K562 (cell line): ENCODE data around the gene BIRC5. TPM values are rescaled to one million over a fixed set of nuclear protein-coding genes. Genes with fewer than 3 reads are reported as not detected.

ENCODE experiments used
- CHAMP1 ChIP-seq: fragments of 450-650 bp; IDR thresholded peaks from 2 replicates; pipeline ENCODE4 v1.6.1; 2016; ENCODE audit warnings: mild to moderate bottlenecking
- CHD1 ChIP-seq: fragments of 200-600 bp; sonication (generic); IDR thresholded peaks from one replicate; pipeline ENCODE4 v1.6.1; 2012; ENCODE audit warnings: mild to moderate bottlenecking, moderate library complexity, low read length, inconsistent platforms
- HDGF ChIP-seq: fragments of 450-650 bp; IDR thresholded peaks from 2 replicates; pipeline ENCODE4 v1.6.1; 2016
- JUNB ChIP-seq: fragments of 450-650 bp; formaldehyde crosslinking; conservative IDR thresholded peaks from 2 replicates; pipeline ENCODE4 v1.4.0; 2020; ENCODE audit warnings: mild to moderate bottlenecking
- MAFF ChIP-seq: IDR thresholded peaks from 2 replicates; pipeline ENCODE4 v1.6.1; 2012; ENCODE audit warnings: low read length, improper control_type of control experiment
- MAZ ChIP-seq, 2 experiments: fragments of 450-650 bp in 1 of 2; sonication (generic) in 1 of 2; formaldehyde crosslinking; IDR thresholded peaks in 1 of 2; conservative IDR thresholded peaks in 1 of 2; 2 replicates each; pipeline versions ENCODE4 v1.4.0 to v1.5.0; 2020; ENCODE audit warnings: mild to moderate bottlenecking in 1 of 2, missing genetic modification reagents in 1 of 2
- MCM7 ChIP-seq, 2 experiments: fragments of 450-650 bp; IDR thresholded peaks; 2 replicates each; pipeline ENCODE4 v1.6.1; 2016 to 2018
- NFATC3 ChIP-seq: fragments of 450-650 bp; IDR thresholded peaks from 2 replicates; pipeline ENCODE4 v1.6.1; 2017; ENCODE audit warnings: mild to moderate bottlenecking
- NR2C2 ChIP-seq, 2 experiments: fragments of 200-800 bp in 1 of 2; sonication (Bioruptor generic) in 1 of 2; sonication (generic) in 1 of 2; formaldehyde crosslinking in 1 of 2; IDR thresholded peaks; 2 replicates each; pipeline versions ENCODE4 v1.6.1 to v1.8.0; 2016 to 2022; ENCODE audit warnings: mild to moderate bottlenecking in 1 of 2, missing compliant biosample characterization in 1 of 2, missing genetic modification characterization in 1 of 2, missing genetic modification reagents in 1 of 2
- TCF15 ChIP-seq: fragments of 250-450 bp; sonication (Bioruptor Pico); IDR thresholded peaks from 2 replicates; pipeline ENCODE4 v1.8.0; 2022; ENCODE audit warnings: moderate library complexity, mild to moderate bottlenecking, inconsistent platforms
- U2AF1 ChIP-seq: fragments of 200-400 bp; formaldehyde crosslinking; optimal IDR thresholded peaks from 2 replicates; pipeline ENCODE3; 2017; ENCODE audit warnings: mild to moderate bottlenecking, low read depth, low read length, moderate library complexity
- USF1 ChIP-seq: sonication (generic); formaldehyde crosslinking; IDR thresholded peaks from 2 replicates; pipeline ENCODE4 v1.9.0; 2022; ENCODE audit warnings: mild to moderate bottlenecking, missing genetic modification reagents
- XRCC4 ChIP-seq: IDR thresholded peaks from one replicate; pipeline ENCODE4 v1.6.1; 2011; ENCODE audit not compliant: insufficient read depth, insufficient read length; ENCODE audit errors: extremely low read depth
- ZBTB26 ChIP-seq: fragments of 450-650 bp; formaldehyde crosslinking; IDR thresholded peaks from 2 replicates; pipeline ENCODE4 v1.4.0; 2022; ENCODE audit warnings: missing genetic modification characterization
- ZBTB43 ChIP-seq: sonication (generic); formaldehyde crosslinking; IDR thresholded peaks from 2 replicates; pipeline ENCODE4 v1.8.0; 2023; ENCODE audit warnings: mild to moderate bottlenecking, missing genetic modification reagents
- ZNF511 ChIP-seq: sonication (generic); formaldehyde crosslinking; IDR thresholded peaks from 2 replicates; pipeline ENCODE4 v1.8.0; 2022; ENCODE audit warnings: mild to moderate bottlenecking, missing genetic modification reagents
- polyA plus RNA-seq, 8 experiments: library from polyadenylated mRNA; depleted of rRNA in 4 of 8; stranded (reverse) in 5 of 8; unstranded in 3 of 8; fragments of >200 nt; fragmentation: Nextera tagmentation in 2 of 8; fragmentation: Illumina TruSeq in 1 of 8; extraction: Ambion mirVana in 2 of 8; extraction: Trizol in 1 of 8; gene quantifications; 2 replicates each; pipeline versions ENCODE4 v1.2.1 to v1.2.3, GENCODE V29; 2011 to 2014; ENCODE audit warnings: inconsistent platforms in 1 of 8, missing spikeins in 1 of 8
- total RNA-seq, 7 experiments: library from RNA; depleted of rRNA in 6 of 7; stranded (reverse); fragments of >200 nt in 6 of 7; fragmentation: Illumina TruSeq in 2 of 7; extraction: Trizol in 2 of 7; gene quantifications; 2 replicates each; pipeline versions ENCODE4 v1.2.1 to v1.2.3, GENCODE V29; 2011 to 2021; ENCODE audit warnings: low replicate concordance in 1 of 7
- TF ChIP-seq, protein P1 (sequence below): fragments of 450-650 bp; formaldehyde crosslinking; IDR thresholded peaks from 2 replicates; pipeline ENCODE4 v1.4.0; 2020; ENCODE audit warnings: mild to moderate bottlenecking, mixed read lengths

Gene BIRC5
- total and polyA plus RNA-seq, 9 of the 15 experiments (the other 6 are each of a cell fraction or from before 2014, with no cell fraction given), result 64.4 to 140 (median 101) TPM

DNA sequence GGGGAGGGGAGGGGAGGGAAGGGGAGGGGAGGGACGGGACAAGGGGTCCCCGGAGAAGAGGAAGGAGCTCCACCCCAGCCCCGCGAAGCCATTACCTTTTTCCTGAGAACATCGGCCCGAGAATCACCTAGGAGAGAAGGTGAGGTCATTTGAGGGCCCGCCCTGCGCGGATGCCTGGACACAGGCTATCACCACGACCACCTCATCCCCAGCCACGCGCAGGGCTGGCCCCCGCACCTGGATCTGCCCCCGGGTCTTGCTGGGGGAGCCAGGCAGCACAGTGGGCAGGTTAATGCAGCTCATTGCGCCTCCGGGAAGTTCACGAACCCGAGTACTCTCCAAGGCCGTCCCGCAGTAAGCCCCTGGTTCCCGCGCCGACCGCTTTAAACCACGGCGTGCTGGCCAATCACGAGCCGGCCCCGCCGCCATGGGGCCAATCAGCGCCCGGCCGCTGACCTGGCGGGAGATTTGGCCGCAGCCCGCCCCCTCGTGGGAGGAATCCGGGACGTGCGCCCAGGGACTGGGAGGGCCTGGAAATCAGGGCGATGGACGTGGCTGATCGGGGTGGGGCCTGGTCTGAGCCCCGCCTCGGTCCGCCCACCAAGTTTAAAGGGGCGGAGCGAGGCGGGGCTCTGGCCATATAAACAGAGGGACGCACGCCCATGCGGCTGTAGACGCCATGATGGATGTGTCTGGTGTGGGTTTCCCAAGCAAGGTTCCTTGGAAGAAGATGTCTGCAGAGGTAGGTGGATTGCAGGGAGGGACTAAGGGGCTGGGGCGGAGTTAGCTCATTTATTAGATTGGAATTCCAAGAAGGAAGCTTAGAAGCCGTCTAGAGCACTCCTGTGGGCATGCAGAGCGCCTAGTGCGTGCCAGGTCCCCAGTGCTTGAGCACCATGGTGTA lies 27.1 kb upstream of the BIRC5 start, which contains the start of the genes AFMID and TK1 (continued):
- TF ChIP-seq CHAMP1 (no peak), U2AF1 (peak; percentile 82), USF1 (CRISPR knock-in tag) (peak; percentile 81), ZNF511 (peak; percentile 88; the same call in 1 of the 2 replicates), XRCC4 (no peak), ZBTB43 (peak; percentile 61; the same call in 1 of the 2 replicates), TCF15 (CRISPR knock-in tag) (peak; percentile 31; the same call in 1 of the 2 replicates), JUNB (CRISPR knock-in tag) (no peak), MAZ (CRISPR knock-in tag; conservative IDR thresholded peaks at IDR 0.05 in 1 of 2, IDR thresholded peaks at IDR 0.05 in 1 of 2) (peak; percentile 77 to 93), ZBTB26 (peak; percentile 67; the same call in 1 of the 2 replicates), NFATC3 (no peak), MAFF (no peak), CHD1 (peak; percentile 79), MCM7 (IDR thresholded peaks at IDR 0.05) (no peak), HDGF (no peak), NR2C2 (CRISPR knock-in tag; IDR thresholded peaks at IDR 0.05) (no peak), NR2C2 (tag; IDR thresholded peaks at IDR 0.05) (peak; percentile 69)
- TF ChIP-seq, protein P1, sequence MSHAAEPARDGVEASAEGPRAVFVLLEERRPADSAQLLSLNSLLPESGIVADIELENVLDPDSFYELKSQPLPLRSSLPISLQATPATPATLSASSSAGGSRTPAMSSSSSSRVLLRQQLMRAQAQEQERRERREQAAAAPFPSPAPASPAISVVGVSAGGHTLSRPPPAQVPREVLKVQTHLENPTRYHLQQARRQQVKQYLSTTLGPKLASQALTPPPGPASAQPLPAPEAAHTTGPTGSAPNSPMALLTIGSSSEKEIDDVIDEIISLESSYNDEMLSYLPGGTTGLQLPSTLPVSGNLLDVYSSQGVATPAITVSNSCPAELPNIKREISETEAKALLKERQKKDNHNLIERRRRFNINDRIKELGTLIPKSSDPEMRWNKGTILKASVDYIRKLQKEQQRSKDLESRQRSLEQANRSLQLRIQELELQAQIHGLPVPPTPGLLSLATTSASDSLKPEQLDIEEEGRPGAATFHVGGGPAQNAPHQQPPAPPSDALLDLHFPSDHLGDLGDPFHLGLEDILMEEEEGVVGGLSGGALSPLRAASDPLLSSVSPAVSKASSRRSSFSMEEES (CRISPR knock-in tag), result no peak
